ENCODE results near the gene PDE4A.

DNA sequence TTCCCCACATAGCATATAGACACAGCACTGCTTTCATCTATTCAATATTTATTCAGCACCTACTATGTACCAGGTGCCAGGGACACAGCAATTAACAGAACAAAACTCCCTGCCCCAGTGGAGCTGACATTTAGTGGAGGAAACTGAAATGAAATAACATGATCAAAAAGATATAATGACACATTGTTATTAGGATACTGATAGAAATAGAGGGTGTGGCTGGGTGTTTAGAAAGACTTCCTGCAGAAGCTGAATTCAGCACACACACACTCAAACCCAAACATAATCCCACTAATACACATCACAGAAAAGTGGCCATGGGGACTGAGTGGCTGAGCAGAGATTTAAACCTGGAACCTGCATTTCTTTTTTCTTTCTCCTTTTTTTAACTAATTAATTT, 13.2 kb upstream of the PDE4A start:
- TF ChIP-seq POLR2A (IDR thresholded peaks at IDR 0.05) (no peak), EP300 (IDR thresholded peaks at IDR 0.05) (no peak)
- TF ChIP-seq, protein P1, sequence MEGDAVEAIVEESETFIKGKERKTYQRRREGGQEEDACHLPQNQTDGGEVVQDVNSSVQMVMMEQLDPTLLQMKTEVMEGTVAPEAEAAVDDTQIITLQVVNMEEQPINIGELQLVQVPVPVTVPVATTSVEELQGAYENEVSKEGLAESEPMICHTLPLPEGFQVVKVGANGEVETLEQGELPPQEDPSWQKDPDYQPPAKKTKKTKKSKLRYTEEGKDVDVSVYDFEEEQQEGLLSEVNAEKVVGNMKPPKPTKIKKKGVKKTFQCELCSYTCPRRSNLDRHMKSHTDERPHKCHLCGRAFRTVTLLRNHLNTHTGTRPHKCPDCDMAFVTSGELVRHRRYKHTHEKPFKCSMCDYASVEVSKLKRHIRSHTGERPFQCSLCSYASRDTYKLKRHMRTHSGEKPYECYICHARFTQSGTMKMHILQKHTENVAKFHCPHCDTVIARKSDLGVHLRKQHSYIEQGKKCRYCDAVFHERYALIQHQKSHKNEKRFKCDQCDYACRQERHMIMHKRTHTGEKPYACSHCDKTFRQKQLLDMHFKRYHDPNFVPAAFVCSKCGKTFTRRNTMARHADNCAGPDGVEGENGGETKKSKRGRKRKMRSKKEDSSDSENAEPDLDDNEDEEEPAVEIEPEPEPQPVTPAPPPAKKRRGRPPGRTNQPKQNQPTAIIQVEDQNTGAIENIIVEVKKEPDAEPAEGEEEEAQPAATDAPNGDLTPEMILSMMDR (IDR thresholded peaks at IDR 0.05), result no peak

Measured in ovary (tissue), 3 donors.